ENCODE measurements around the gene PTPN14.
A peak's percentile ranks its signal among the peaks of the same experiment; 100 is the strongest.

The PTPN14 gene

GRCh38 chr1:214506972-214507431 is 44.4 kb downstream of the PTPN14 start (continued):
- TF ChIP-seq ZNF514 (tag by site-specific recombination; IDR thresholded peaks at IDR 0.05) (no peak), YY1 (tag by site-specific recombination; IDR thresholded peaks at IDR 0.05) (no peak), ZNF26 (tag by site-specific recombination; IDR thresholded peaks at IDR 0.05) (no peak), ZBTB7A (tag by site-specific recombination; IDR thresholded peaks at IDR 0.05; ENCODE audit: low read depth) (no peak), ZNF148 (tag by site-specific recombination; IDR thresholded peaks at IDR 0.05; ENCODE audit: borderline replicate concordance) (no peak), ZBTB10 (tag by site-specific recombination; IDR thresholded peaks at IDR 0.05) (no peak), ZNF133 (tag by site-specific recombination; IDR thresholded peaks at IDR 0.05) (no peak), ZNF747 (tag by site-specific recombination; IDR thresholded peaks at IDR 0.05) (no peak), ZNF692 (tag by site-specific recombination; IDR thresholded peaks at IDR 0.05) (no peak), ZNF843 (tag by site-specific recombination; IDR thresholded peaks at IDR 0.05) (no peak), ZNF449 (tag by site-specific recombination; IDR thresholded peaks at IDR 0.05) (no peak)

- H3K9me3 ChIP-seq (ENCODE audit: control insufficient read depth, insufficient read depth, low read depth, low read length), result no peaks in the 10 kb centered on the region
- peaks cover 17% of the 10 kb centered on the region for H3K4me1 ChIP-seq (ENCODE audit: control insufficient read depth, insufficient read depth, low read length)
- H3K4me3 ChIP-seq (ENCODE audit: low read depth, low read length), result no peak overlapping the region
- H3K27ac ChIP-seq (ENCODE audit: extremely low read depth, low read depth, low read length), result no peak overlapping the region
- POLR2A ChIA-PET, result no interaction called here
- CTCF ChIA-PET, result no interaction called here
- no peaks in the 10 kb centered on the region for H3K36me3 ChIP-seq (ENCODE audit: control insufficient read depth in 2 of 2, insufficient read depth in 1 of 2, low read length in 2 of 2)
- TF ChIP-seq ZNF24 (tag by site-specific recombination; IDR thresholded peaks at IDR 0.05), result 0 out of 2 replicates have a peak, but pooled peaks have one; percentile 63
- 0 out of 2 replicates have a peak, but pooled peaks have one; percentile 25 for TF ChIP-seq IKZF3 (tag by site-specific recombination; IDR thresholded peaks at IDR 0.05)
- no peak for TF ChIP-seq ZNF670 (tag by site-specific recombination; IDR thresholded peaks at IDR 0.05; ENCODE audit: low read depth)
- no peak for TF ChIP-seq ZNF214 (tag by site-specific recombination; IDR thresholded peaks at IDR 0.05; ENCODE audit: borderline replicate concordance)
- peak; percentile 18; the same call in 1 of the 2 replicates for TF ChIP-seq ZBTB17 (tag by site-specific recombination; IDR thresholded peaks at IDR 0.05)
- no peak for TF ChIP-seq ZNF140 (tag by site-specific recombination; IDR thresholded peaks at IDR 0.05)
- TF ChIP-seq TRIM28 (IDR thresholded peaks at IDR 0.05; ENCODE audit: borderline replicate concordance, low read length), result 0 out of 2 replicates have a peak, but pooled peaks have one; percentile 43
- TF ChIP-seq ZNF292 (tag by site-specific recombination; IDR thresholded peaks at IDR 0.05; ENCODE audit: borderline replicate concordance, low read depth), result no peak
- TF ChIP-seq GLIS1 (tag by site-specific recombination; IDR thresholded peaks at IDR 0.05), result peak; percentile 20; the same call in 1 of the 2 replicates
- peak; percentile 56; the same call in 1 of the 2 replicates for TF ChIP-seq ZNF600 (tag by site-specific recombination; IDR thresholded peaks at IDR 0.05)
- no peak for TF ChIP-seq ZNF660 (tag by site-specific recombination; IDR thresholded peaks at IDR 0.05)
- TF ChIP-seq ZIC2 (tag by site-specific recombination; IDR thresholded peaks at IDR 0.05), result peak; percentile 81
- TF ChIP-seq ZNF10 (tag by site-specific recombination; IDR thresholded peaks at IDR 0.05), result peak; percentile 85; the same call in 1 of the 2 replicates
- TF ChIP-seq ZNF324 (tag by site-specific recombination; IDR thresholded peaks at IDR 0.05), result no peak
- TF ChIP-seq ZNF837 (tag by site-specific recombination; IDR thresholded peaks at IDR 0.05), result no peak
Observed at GRCh38 chr1:214505134-214505533, 46.3 kb downstream of the PTPN14 start.

Measured in HEK293 (cell line).